ENCODE measurements around the gene AMACR. TPM values are rescaled to one million over a fixed set of nuclear protein-coding genes. Genes with fewer than 3 reads are reported as not detected.
A peak's percentile ranks its signal among the peaks of the same experiment; 100 is the strongest.

Gene AMACR
- total RNA-seq, 1 experiment from 2014 or later: 12.3 TPM

DNA sequence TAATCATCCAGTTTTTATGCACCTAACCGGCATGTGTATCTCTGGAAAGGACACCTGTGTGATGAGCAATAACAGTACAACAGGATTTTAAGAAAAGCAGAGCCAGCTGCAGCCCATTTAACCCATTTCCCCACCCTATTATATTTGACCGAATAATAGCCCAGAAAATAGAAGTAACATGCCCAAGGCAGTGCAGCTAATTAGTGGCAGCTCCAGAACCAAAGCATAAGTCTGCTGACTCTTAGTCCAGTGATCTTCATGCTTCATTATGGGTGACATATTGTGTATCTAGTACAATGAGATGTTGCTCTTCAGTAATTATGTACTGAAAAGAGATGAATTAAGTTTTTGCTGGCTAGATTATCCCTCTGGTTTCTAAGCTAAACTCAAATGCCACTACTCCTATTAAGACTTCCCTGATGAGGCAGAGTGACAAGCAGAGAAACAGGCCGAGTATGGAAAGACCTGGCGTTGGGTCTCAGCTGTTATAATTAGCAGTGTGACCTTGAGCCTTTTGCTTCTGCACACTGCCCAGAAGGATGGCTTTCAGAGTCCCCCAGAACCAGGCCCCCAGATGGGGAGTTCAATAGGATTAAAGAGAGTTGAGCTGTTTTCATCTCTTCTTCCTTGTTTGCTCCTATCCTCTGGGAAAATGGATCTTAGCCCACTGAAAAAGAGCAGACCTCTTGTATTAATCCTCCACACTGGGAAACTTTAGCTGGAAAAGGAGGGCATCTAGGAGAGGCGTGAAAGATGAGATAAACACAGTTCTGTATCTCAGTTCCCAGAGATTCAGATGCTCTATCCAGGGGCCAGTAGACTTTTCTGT is 45.9 kb upstream of the AMACR start:
- Histone ChIP-seq H3K9me3 (ENCODE audit: low read length) (no peaks in the 10 kb centered on the region), H3K4me3 (ENCODE audit: low read length) (peak overlapping the region; percentile 20; the same call in 1 of the 2 replicates), H3K36me3 (ENCODE audit: low read depth, low read length) (no peaks in the 10 kb centered on the region), H3K9ac (ENCODE audit: low read length) (peak overlapping the region; percentile 11; the same call in 1 of the 2 replicates), H2AFZ (ENCODE audit: low read length) (peak overlapping the region; percentile 33; the same call in 1 of the 2 replicates), H4K20me1 (ENCODE audit: low read length) (no peaks in the 10 kb centered on the region), H3K4me1 (ENCODE audit: insufficient read depth, low read length) (peaks cover 28% of the 10 kb centered on the region), H3F3A (ENCODE audit: low read length, unreplicated experiment) (peaks cover 13% of the 10 kb centered on the region), H3K27ac (ENCODE audit: low read length) (peak overlapping the region; percentile 85), H3K4me2 (ENCODE audit: low read length) (peak overlapping the region; percentile 67), H3K27me3 (ENCODE audit: low read length) (no peaks in the 10 kb centered on the region), H3K79me2 (ENCODE audit: low read length) (no peaks in the 10 kb centered on the region), H3K9me2 (replicated peaks; ENCODE audit: low read length) (no peaks in the 10 kb centered on the region)
- no peak for TF ChIP-seq EZH2phosphoT487 (IDR thresholded peaks at IDR 0.05; ENCODE audit: borderline replicate concordance, low read length)
- TF ChIP-seq, protein P1, sequence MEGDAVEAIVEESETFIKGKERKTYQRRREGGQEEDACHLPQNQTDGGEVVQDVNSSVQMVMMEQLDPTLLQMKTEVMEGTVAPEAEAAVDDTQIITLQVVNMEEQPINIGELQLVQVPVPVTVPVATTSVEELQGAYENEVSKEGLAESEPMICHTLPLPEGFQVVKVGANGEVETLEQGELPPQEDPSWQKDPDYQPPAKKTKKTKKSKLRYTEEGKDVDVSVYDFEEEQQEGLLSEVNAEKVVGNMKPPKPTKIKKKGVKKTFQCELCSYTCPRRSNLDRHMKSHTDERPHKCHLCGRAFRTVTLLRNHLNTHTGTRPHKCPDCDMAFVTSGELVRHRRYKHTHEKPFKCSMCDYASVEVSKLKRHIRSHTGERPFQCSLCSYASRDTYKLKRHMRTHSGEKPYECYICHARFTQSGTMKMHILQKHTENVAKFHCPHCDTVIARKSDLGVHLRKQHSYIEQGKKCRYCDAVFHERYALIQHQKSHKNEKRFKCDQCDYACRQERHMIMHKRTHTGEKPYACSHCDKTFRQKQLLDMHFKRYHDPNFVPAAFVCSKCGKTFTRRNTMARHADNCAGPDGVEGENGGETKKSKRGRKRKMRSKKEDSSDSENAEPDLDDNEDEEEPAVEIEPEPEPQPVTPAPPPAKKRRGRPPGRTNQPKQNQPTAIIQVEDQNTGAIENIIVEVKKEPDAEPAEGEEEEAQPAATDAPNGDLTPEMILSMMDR (conservative IDR thresholded peaks at IDR 0.05; ENCODE audit: low read depth, low read length): no peak
- ChIA-PET CTCF (interaction anchor here (0.7 kb wide), 1 partner anchor 84 kb away, joined by 3 read pairs; no protein-coding TSS in a partner anchor), POLR2A (ENCODE audit: unreplicated experiment) (interaction anchor here (0.6 to 0.7 kb wide), 2 partner anchors 46 to 53 kb away, joined by 3 to 7 read pairs; no protein-coding TSS in a partner anchor)
- no TSS peak for BruUV-seq (replicated peaks)
- intact Hi-C loops (cut with micrococcal nuclease): loop anchor here (1.0 to 2.0 kb wide), 3 partner anchors 45 to 613 kb away; partner anchors contain the start of genes AMACR and TARS1
- no peak for DNase-seq
- ATAC-seq: no peak; the same call in 1 of the 2 replicates

DNA sequence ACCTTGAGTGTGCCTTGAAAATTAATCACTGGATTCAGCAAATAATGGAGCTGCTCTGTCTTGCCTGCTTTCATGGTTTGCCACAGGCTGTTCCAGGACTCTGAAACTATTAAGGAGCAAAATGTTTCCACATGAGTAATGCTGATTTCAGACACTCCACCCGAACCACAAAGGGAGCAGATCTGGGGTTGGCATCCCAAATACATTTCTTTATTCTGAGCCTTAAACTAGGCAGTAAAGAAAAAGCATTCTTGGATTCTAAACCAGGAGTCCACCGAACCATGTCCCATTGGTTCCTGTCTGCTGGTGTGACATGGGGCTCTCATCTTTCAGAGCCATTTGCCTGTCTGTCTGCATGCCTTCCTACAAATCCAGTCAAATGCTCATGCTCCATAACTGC is 45.3 kb upstream of the AMACR start:
- BruUV-seq (replicated peaks): no TSS peak
- intact Hi-C loops (cut with micrococcal nuclease): loop anchor here (1.0 to 2.0 kb wide), 3 partner anchors 44 to 613 kb away; partner anchors contain the start of genes AMACR and TARS1
- ATAC-seq: peak; percentile 97
- peak overlapping the region; percentile 67 for H3K4me2 ChIP-seq (ENCODE audit: low read length)
- peaks cover 13% of the 10 kb centered on the region for H3F3A ChIP-seq (ENCODE audit: low read length, unreplicated experiment)
- peak overlapping the region; percentile 11; the same call in 1 of the 2 replicates for H3K9ac ChIP-seq (ENCODE audit: low read length)
- H2AFZ ChIP-seq (ENCODE audit: low read length): peak overlapping the region; percentile 33; the same call in 1 of the 2 replicates
- POLR2A ChIA-PET (ENCODE audit: unreplicated experiment): interaction anchor here (0.5 to 0.7 kb wide), 3 partner anchors 45 to 52 kb away, joined by 3 to 24 read pairs (median 7); no protein-coding TSS in a partner anchor
- no peak for TF ChIP-seq EZH2 (IDR thresholded peaks at IDR 0.05; ENCODE audit: low read length, unreplicated experiment)
- TF ChIP-seq EZH2phosphoT487 (IDR thresholded peaks at IDR 0.05; ENCODE audit: borderline replicate concordance, low read length): no peak
- TF ChIP-seq, protein P1 (conservative IDR thresholded peaks at IDR 0.05; ENCODE audit: low read depth, low read length): no peak
- H3K79me2 ChIP-seq (ENCODE audit: low read length): no peaks in the 10 kb centered on the region
- CTCF ChIA-PET: interaction anchor here (0.7 kb wide), 1 partner anchor 83 kb away, joined by 3 read pairs; no protein-coding TSS in a partner anchor
- H3K36me3 ChIP-seq (ENCODE audit: low read depth, low read length): no peaks in the 10 kb centered on the region
- H3K9me3 ChIP-seq (ENCODE audit: low read length): no peaks in the 10 kb centered on the region
- H4K20me1 ChIP-seq (ENCODE audit: low read length): no peaks in the 10 kb centered on the region
- H3K4me1 ChIP-seq (ENCODE audit: insufficient read depth, low read length): peaks cover 28% of the 10 kb centered on the region
- H3K4me3 ChIP-seq (ENCODE audit: low read length): peak overlapping the region; percentile 20; the same call in 1 of the 2 replicates
- H3K27ac ChIP-seq (ENCODE audit: low read length): peak overlapping the region; percentile 85
- no peaks in the 10 kb centered on the region for H3K27me3 ChIP-seq (ENCODE audit: low read length)
- peak; percentile 89 for DNase-seq
- H3K9me2 ChIP-seq (replicated peaks; ENCODE audit: low read length): no peaks in the 10 kb centered on the region

Data from PC-3 (cell line).